Calu3 (cell line): ENCODE results near the gene TTC38. TPM values are rescaled to one million over a fixed set of nuclear protein-coding genes. Genes with fewer than 3 reads are reported as not detected.

ENCODE experiments used
- BruUV-seq: library from RNA; stranded (reverse); fragments of 400-500 nt; replicated peaks from 2 replicates; lab custom pipeline; 2021; lab: Mats Ljungman, UMichigan
- CTCF ChIA-PET: fragments of 300-600 bp; sonication (Branson Sonifier 250); formaldehyde crosslinking; loops from one replicate; lab custom pipeline; 2022; ENCODE audit warnings: antibody characterized with exemption; lab: Charles Lee
- DNase-seq: peaks from one replicate; pipeline ENCODE4 v3.0.0; 2022
- H3K27ac Mint-ChIP-seq: one replicate; pipeline ENCODE4 v1.8.0; 2022; ENCODE audit warnings: mixed read lengths; ENCODE audit not compliant: unreplicated experiment
- H3K27me3 Mint-ChIP-seq: one replicate; pipeline ENCODE4 v1.8.0; 2022; ENCODE audit warnings: mixed read lengths; ENCODE audit not compliant: unreplicated experiment
- H3K36me3 Mint-ChIP-seq: one replicate; pipeline ENCODE4 v1.8.0; 2022; ENCODE audit warnings: mild to moderate bottlenecking, moderate library complexity, mixed read lengths; ENCODE audit not compliant: insufficient read depth, unreplicated experiment
- H3K4me1 Mint-ChIP-seq: one replicate; pipeline ENCODE4 v1.8.0; 2022; ENCODE audit warnings: mild to moderate bottlenecking, low read depth, mixed read lengths; ENCODE audit not compliant: unreplicated experiment
- H3K4me3 Mint-ChIP-seq: one replicate; pipeline ENCODE4 v1.8.0; 2022; ENCODE audit warnings: mild to moderate bottlenecking, low read depth, moderate library complexity, mixed read lengths; ENCODE audit not compliant: unreplicated experiment
- H3K9me3 Mint-ChIP-seq: one replicate; pipeline ENCODE4 v1.8.0; 2022; ENCODE audit warnings: low read depth, mixed read lengths; ENCODE audit not compliant: unreplicated experiment
- intact Hi-C: fragments of 100-400 bp; cut with micrococcal nuclease; formaldehyde crosslinking; loops from one replicate; pipeline ENCODE4 v1.10.0; 2022; ENCODE audit not compliant: unreplicated experiment
- total RNA-seq: library from RNA; stranded (reverse); gene quantifications from 2 replicates; pipeline ENCODE4 v1.2.3, GENCODE V29; 2022
- TF ChIP-seq, protein P1 (sequence below): fragments of 200-600 bp; IDR thresholded peaks from one replicate; pipeline ENCODE4 v1.8.0; 2022; ENCODE audit warnings: antibody characterized with exemption; ENCODE audit not compliant: unreplicated experiment

Gene TTC38
- total RNA-seq, 1 experiment from 2014 or later, result 31.9 TPM

DNA sequence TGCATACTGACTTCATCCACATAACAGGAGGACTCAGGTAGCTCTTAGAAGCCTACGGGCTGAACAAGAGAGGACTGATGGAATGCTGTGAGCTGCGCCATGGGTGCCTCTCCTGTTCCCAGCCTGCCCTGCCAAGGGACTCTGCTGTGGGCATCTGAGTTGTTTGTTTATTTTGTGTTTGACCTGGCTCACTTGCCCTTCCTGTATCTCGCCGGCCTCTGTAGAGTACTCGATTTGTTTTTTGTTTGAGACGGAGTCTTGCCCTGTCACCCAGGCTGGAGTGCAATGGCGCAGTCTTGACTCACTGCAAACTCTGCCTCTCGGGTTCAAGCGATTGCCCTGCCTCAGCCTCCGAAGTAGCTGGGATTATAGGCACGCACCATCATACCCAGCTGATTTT is 1.8 kb downstream of the TTC38 start:
- intact Hi-C loops, result loop anchor here (10.0 kb wide), 1 partner anchor 115 kb away; the partner anchor contains the start of gene PPARA
- no peak overlapping the region for H3K27ac Mint-ChIP-seq
- no TSS peak for BruUV-seq

GRCh38 chr22:46272196-46272595 is 4.4 kb downstream of the TTC38 start:
- no peaks in the 10 kb centered on the region for H3K9me3 Mint-ChIP-seq
- H3K36me3 Mint-ChIP-seq, result peaks cover 33% of the 10 kb centered on the region
- H3K4me3 Mint-ChIP-seq, result no peak overlapping the region
- no TSS peak for BruUV-seq
- no peaks in the 10 kb centered on the region for H3K27me3 Mint-ChIP-seq
- TF ChIP-seq, protein P1, sequence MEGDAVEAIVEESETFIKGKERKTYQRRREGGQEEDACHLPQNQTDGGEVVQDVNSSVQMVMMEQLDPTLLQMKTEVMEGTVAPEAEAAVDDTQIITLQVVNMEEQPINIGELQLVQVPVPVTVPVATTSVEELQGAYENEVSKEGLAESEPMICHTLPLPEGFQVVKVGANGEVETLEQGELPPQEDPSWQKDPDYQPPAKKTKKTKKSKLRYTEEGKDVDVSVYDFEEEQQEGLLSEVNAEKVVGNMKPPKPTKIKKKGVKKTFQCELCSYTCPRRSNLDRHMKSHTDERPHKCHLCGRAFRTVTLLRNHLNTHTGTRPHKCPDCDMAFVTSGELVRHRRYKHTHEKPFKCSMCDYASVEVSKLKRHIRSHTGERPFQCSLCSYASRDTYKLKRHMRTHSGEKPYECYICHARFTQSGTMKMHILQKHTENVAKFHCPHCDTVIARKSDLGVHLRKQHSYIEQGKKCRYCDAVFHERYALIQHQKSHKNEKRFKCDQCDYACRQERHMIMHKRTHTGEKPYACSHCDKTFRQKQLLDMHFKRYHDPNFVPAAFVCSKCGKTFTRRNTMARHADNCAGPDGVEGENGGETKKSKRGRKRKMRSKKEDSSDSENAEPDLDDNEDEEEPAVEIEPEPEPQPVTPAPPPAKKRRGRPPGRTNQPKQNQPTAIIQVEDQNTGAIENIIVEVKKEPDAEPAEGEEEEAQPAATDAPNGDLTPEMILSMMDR, result no peak
- DNase-seq, result no peak
- CTCF ChIA-PET, result no interaction called here
- H3K27ac Mint-ChIP-seq, result no peak overlapping the region
- intact Hi-C loops, result no loop called here
- peaks cover 15% of the 10 kb centered on the region for H3K4me1 Mint-ChIP-seq

More for the DNA sequence above, 1.8 kb downstream of the TTC38 start:
- Mint-ChIP-seq H3K9me3 (peaks cover 3% of the 10 kb centered on the region), H3K27me3 (no peaks in the 10 kb centered on the region), H3K36me3 (peaks cover 25% of the 10 kb centered on the region), H3K4me1 (peaks cover 23% of the 10 kb centered on the region), H3K4me3 (no peak overlapping the region)
- TF ChIP-seq, protein P1, result no peak
- no peak for DNase-seq
- CTCF ChIA-PET, result no interaction called here

- BruUV-seq, result no TSS peak
- Mint-ChIP-seq H3K9me3 (no peaks in the 10 kb centered on the region), H3K27me3 (no peaks in the 10 kb centered on the region), H3K36me3 (peaks cover 26% of the 10 kb centered on the region), H3K4me1 (peaks cover 14% of the 10 kb centered on the region), H3K27ac (no peak overlapping the region), H3K4me3 (no peak overlapping the region)
- intact Hi-C loops, result no loop called here
- CTCF ChIA-PET, result no interaction called here
- TF ChIP-seq, protein P1, result no peak
- no peak for DNase-seq
Measured at GRCh38 chr22:46272762-46273431, 5.1 kb downstream of the TTC38 start.

- Mint-ChIP-seq H3K27me3 (no peaks in the 10 kb centered on the region), H3K36me3 (peaks cover 20% of the 10 kb centered on the region), H3K4me1 (peaks cover 8% of the 10 kb centered on the region), H3K9me3 (no peaks in the 10 kb centered on the region), H3K27ac (no peak overlapping the region), H3K4me3 (no peak overlapping the region)
- no peak for DNase-seq
- no TSS peak for BruUV-seq
- TF ChIP-seq, protein P1, result no peak
- CTCF ChIA-PET, result interaction anchor here (0.7 kb wide), 1 partner anchor 301 kb away, joined by 4 read pairs; no protein-coding TSS in a partner anchor
- intact Hi-C loops, result no loop called here
Measured at GRCh38 chr22:46273432-46274148, 5.8 kb downstream of the TTC38 start.
